OCI-M2 (cell line): Measurements from ENCODE around the gene AADAC.
"Not testable (repeated sequence)": the region's sequence is repeated elsewhere in the genome, so short reads cannot be mapped to it uniquely, and the experiment has no call there.

Source experiments
- DNase-seq: peaks from one replicate; lab custom pipeline; 2025; ENCODE audit not compliant: unreplicated experiment; lab: John Stamatoyannopoulos, UW

The AADAC gene

GRCh38 chr3:151852074-151852811 lies 38.3 kb downstream of the AADAC start:
- DNase-seq, result no peak

GRCh38 chr3:151856118-151856517 lies 42.2 kb downstream of the AADAC start:
- no peak for DNase-seq

- no peak for DNase-seq
These were observed 42.7 kb downstream of the AADAC start for GRCh38 chr3:151856641-151857040.

DNA sequence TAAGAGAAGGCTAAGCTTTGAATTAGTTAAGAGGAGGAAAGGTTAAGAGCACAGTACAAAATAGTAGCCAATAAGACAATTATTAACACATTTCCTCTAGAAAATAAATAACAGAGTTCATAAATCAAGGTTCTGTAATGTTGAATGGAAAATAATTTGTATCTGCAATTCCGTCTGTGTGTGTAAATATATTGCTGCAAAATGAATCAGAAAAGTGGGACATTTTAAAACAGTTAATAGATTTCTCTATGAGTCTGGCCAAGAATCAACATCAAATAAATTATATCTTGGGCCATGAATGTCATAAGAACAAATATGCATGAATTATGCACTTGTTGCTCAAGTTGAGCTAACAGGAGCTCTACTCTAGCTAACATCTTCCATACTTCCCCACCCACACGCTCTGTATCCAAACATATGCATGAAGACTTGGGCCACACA lies 45.3 kb downstream of the AADAC start:
- no peak for DNase-seq

DNA sequence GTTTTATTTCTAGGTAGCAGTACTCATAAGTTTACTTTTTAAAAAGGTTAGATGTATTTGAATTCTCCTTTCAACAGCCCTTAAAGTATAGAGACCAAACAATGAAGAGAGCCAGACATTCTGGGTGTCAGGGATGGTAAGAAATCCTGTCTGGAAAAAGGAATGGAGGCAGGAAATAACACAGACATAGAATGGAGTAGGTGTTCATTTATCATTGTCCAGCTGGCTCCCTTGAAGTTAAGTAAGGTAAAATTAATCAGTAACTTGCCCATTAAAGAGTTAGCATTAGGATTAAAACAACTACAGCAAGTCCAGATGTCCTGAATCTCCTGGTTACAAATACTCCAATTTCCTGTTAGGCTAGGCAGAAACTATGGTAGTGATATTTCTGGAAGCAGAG lies 46.0 kb downstream of the AADAC start:
- DNase-seq, result no peak

DNA sequence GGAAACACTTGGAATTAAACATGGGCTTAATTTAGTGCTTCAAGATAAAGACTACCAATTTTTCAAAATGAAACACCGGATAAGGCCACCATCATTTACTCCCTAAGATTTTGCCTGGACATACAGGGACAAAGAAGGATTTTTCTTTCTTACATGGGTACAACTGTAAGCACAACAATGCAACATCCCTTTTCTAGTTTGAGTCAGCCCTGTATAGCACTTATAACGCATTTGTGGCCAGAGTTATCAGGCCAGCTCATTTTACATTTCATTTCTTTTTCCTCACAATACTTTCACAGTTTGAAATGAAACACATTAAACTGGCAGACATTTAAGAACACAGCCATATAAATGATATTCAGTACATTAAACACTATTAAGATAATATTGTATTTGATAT lies 49.7 kb downstream of the AADAC start:
- DNase-seq, result no peak

DNA sequence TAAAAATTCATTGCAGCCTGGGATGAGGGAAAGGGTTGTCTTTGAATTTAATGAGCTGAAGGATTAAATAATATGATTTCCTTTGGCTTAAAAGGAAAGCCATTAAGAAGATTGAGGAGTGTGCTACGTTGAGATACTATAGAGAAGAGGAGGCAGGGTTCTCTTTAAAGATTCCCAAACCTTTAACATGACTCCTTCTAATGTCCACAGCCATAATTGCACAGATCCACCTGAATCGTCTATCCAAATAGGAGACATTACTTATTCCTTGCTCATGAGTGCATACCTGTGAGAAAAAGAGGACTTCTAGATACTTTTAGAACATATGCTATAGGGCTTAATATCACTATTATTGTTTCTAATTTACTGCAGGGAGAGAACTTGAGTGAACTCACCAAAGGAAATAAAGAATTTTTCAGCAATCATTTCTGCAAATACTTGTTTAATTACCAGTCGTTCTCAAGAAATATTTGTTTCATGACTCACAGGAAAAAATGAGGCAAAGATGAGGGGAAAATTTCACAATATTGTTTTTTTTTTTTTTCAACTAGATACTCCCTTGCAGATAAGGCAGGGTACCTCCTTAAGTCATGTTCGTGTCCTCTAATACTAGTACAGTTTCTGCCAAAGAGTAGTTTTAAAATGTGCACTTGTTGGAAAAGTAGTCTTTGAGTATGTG lies 50.6 kb downstream of the AADAC start:
- no peak for DNase-seq

DNA sequence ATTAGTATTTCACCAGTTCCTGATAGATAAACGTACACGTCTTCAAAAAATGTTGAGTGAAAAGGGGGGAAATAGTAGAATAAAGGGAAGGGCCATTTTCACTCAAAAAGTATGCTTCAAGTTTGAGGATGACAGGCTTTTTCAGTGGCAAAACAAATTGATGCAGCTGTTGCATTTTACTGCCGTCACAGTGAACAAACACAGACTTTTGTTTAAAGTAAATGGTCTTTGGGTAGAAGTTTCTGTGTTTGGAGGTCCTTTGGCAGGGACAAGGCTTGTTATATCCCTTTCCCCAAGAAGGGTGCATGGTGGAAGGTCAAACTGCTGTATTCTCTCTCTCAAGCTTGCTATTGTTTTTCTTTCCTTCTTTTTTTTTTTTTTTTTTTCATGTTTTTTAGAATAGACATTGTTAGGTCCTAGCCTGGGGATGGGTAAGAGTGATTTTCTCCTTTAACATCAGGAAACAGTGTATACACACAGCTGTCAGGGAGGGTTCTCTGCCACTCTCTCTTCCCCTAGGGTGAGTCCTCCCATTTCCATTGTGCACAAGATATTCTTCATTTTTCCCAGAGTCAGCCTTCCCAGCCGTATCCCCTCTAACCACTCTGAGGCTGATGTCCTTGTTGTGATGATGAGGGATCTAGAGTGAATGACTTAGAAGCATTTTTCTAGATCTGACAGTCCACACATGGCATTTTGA lies 52.9 kb downstream of the AADAC start:
- no peak for DNase-seq

GRCh38 chr3:151867666-151868065 lies 53.8 kb downstream of the AADAC start:
- DNase-seq, result no peak

DNA sequence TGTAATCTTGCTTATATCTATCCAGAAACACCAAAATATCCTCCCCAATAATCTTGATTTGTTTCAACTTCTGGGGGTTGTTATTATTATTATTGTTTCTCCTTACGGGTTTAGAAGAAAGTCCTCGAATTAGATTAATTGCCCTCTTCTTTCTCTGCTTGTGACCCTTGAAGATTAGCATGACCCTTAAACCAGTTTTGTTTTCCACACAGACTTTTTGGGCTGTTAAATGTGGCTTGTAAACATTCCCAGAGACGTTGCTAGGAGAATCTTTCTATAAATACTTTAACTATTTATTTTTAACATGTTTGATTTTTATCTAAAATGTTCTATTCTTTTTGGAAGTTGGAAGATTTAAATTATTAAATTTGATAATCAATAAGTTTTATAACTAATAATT lies 55.3 kb downstream of the AADAC start:
- DNase-seq, result no peak

GRCh38 chr3:151871639-151872468 lies 57.9 kb downstream of the AADAC start:
- DNase-seq, result peak; percentile 85

- DNase-seq, result no peak
These were observed 59.5 kb downstream of the AADAC start, which contains the start of gene SUCNR1 for GRCh38 chr3:151873398-151873797. Gene SUCNR1 (plus strand): TSS chr3:151873643. CDS start chr3:151879893, 6,250 bp downstream.

DNA sequence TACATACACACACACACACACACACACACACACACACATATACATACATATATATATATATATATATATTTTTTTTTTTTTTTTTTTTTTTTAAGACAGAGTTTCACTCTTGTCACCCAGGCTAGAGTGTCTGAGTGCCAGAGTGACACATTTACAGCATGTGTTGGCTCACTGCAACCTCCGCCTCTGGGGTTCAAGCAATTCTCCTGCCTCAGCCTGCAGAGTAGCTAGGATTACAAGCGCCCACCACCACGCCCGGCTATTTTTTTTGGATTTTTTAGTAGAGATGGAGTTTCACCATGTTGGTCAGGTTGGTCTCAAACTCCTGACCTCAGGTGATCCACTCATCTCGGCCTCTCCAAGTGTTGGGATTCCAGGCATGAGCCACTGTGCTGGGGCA lies 60.2 kb downstream of the AADAC start:
- DNase-seq, result not testable (repeated sequence)

- DNase-seq, result no peak
These were observed 61.8 kb downstream of the AADAC start for GRCh38 chr3:151875759-151876158.

- DNase-seq, result peak; percentile 33
These were observed 63.4 kb downstream of the AADAC start for GRCh38 chr3:151877269-151877668.
